ENCODE data around the gene USP14. TPM values are rescaled to one million over a fixed set of nuclear protein-coding genes. Genes with fewer than 3 reads are reported as not detected.

The USP14 gene
- polyA plus RNA-seq, 2 of the 4 experiments (the other 2 are of a cell fraction) = 50.6 to 83.9 TPM

DNA sequence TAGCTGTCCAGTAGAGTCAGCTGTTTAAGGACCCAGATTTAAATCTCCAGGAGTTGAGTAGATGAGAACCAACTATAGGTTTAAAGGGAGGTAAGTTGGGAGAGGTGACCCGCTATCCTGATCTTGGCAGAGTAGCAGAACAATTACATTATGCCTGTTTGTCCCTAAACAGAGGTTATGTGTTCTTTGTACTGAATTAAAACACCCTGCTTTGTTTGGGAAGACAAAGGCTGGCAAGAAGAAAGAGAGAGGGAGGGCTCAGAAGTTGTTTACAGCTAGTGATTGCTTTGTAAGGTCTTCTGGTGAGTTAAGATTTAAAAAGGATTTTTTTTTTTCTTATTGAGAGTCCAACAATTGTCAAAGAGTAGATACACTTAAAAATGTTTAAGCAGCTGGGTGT, 37.3 kb downstream of the USP14 start:
- ChIA-PET CTCF (no interaction called here), POLR2A (no interaction called here)
- no peak overlapping the region for H3K4me2 ChIP-seq
- DNase-seq (ENCODE audit: low read depth in 1 of 2, low spot score in 1 of 2) = no peak
- peaks cover 7% of the 10 kb centered on the region; the same call in 1 of the 3 replicates for H3K4me1 ChIP-seq
- WGBS (ENCODE audit: missing lambda C conversion rate) = 95% methylated on average over 1 of the region's 1 CpG
- no peak overlapping the region for H3K4me3 ChIP-seq
- no peak for FAIRE-seq
- no peak for TF ChIP-seq SREBF2 (IDR thresholded peaks at IDR 0.05)
- TF ChIP-seq SMC3 (IDR thresholded peaks at IDR 0.05) = no peak
- TF ChIP-seq MAZ (IDR thresholded peaks at IDR 0.05; ENCODE audit: borderline replicate concordance, low read depth, low read length) = no peak
- TF ChIP-seq USF2 (IDR thresholded peaks at IDR 0.05) = no peak
- TF ChIP-seq RNF2 (IDR thresholded peaks at IDR 0.05; ENCODE audit: borderline replicate concordance, low read depth) = no peak
- no peak for TF ChIP-seq POLR2A (IDR thresholded peaks at IDR 0.05; ENCODE audit: low read length)
- no peak for TF ChIP-seq PHF8 (IDR thresholded peaks at IDR 0.05; ENCODE audit: borderline replicate concordance, low read depth)
- TF ChIP-seq KDM5A (IDR thresholded peaks at IDR 0.05) = no peak
- TF ChIP-seq, protein P1, sequence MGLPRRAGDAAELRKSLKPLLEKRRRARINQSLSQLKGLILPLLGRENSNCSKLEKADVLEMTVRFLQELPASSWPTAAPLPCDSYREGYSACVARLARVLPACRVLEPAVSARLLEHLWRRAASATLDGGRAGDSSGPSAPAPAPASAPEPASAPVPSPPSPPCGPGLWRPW (IDR thresholded peaks at IDR 0.05) = no peak
- no peak for TF ChIP-seq MYC (IDR thresholded peaks at IDR 0.05; ENCODE audit: borderline replicate concordance, low read length)
- TF ChIP-seq, protein P2, sequence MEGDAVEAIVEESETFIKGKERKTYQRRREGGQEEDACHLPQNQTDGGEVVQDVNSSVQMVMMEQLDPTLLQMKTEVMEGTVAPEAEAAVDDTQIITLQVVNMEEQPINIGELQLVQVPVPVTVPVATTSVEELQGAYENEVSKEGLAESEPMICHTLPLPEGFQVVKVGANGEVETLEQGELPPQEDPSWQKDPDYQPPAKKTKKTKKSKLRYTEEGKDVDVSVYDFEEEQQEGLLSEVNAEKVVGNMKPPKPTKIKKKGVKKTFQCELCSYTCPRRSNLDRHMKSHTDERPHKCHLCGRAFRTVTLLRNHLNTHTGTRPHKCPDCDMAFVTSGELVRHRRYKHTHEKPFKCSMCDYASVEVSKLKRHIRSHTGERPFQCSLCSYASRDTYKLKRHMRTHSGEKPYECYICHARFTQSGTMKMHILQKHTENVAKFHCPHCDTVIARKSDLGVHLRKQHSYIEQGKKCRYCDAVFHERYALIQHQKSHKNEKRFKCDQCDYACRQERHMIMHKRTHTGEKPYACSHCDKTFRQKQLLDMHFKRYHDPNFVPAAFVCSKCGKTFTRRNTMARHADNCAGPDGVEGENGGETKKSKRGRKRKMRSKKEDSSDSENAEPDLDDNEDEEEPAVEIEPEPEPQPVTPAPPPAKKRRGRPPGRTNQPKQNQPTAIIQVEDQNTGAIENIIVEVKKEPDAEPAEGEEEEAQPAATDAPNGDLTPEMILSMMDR (IDR thresholded peaks at IDR 0.05) = no peak
- TF ChIP-seq CHD4 (IDR thresholded peaks at IDR 0.05; ENCODE audit: borderline replicate concordance) = no peak
- TF ChIP-seq EP300 (IDR thresholded peaks at IDR 0.05) = no peak
- no peaks in the 10 kb centered on the region for H3K9me3 ChIP-seq
- ATAC-seq = no peak
- H3K27ac ChIP-seq = no peak overlapping the region

- Histone ChIP-seq H3K4me1 (no peaks in the 10 kb centered on the region), H3K4me2 (no peak overlapping the region), H3K9me3 (no peaks in the 10 kb centered on the region), H3K4me3 (no peak overlapping the region), H3K27ac (no peak overlapping the region)
- ATAC-seq (no peak), DNase-seq (ENCODE audit: low read depth in 1 of 2, low spot score in 1 of 2) (no peak), FAIRE-seq (no peak)
- POLR2A ChIA-PET = no interaction called here
- CTCF ChIA-PET = interaction anchor here (1.3 kb wide), 1 partner anchor 14 kb away, joined by 3 read pairs; no protein-coding TSS in a partner anchor
- TF ChIP-seq PHF8 (IDR thresholded peaks at IDR 0.05; ENCODE audit: borderline replicate concordance, low read depth) (no peak), MAX (IDR thresholded peaks at IDR 0.05) (no peak), CBX8 (IDR thresholded peaks at IDR 0.05) (no peak), USF2 (IDR thresholded peaks at IDR 0.05) (no peak)
- TF ChIP-seq, protein P1 (IDR thresholded peaks at IDR 0.05) = no peak
- WGBS (ENCODE audit: missing lambda C conversion rate) = 95% methylated on average over 3 of the region's 3 CpGs
Measured at GRCh38 chr18:199214-199613, 40.9 kb downstream of the USP14 start.

GRCh38 chr18:199768-200167, 41.4 kb downstream of the USP14 start:
- no peak overlapping the region for H3K4me3 ChIP-seq
- WGBS (ENCODE audit: missing lambda C conversion rate) = 81% methylated on average over 2 of the region's 2 CpGs
- no peaks in the 10 kb centered on the region for H3K4me1 ChIP-seq
- ChIA-PET CTCF (interaction anchor here (1.3 kb wide), 1 partner anchor 13 kb away, joined by 3 read pairs; no protein-coding TSS in a partner anchor), POLR2A (no interaction called here)
- TF ChIP-seq NFE2L2 (conservative IDR thresholded peaks at IDR 0.05; ENCODE audit: low read length) (no peak), MAX (IDR thresholded peaks at IDR 0.05) (no peak), EP300 (IDR thresholded peaks at IDR 0.05) (no peak), NPAS2 (CRISPR knock-in tag; IDR thresholded peaks at IDR 0.05; ENCODE audit: borderline replicate concordance) (no peak), KDM5A (IDR thresholded peaks at IDR 0.05) (no peak), HOXB5 (CRISPR knock-in tag; IDR thresholded peaks at IDR 0.05) (no peak), BCL3 (IDR thresholded peaks at IDR 0.05) (no peak)
- TF ChIP-seq, protein P3, sequence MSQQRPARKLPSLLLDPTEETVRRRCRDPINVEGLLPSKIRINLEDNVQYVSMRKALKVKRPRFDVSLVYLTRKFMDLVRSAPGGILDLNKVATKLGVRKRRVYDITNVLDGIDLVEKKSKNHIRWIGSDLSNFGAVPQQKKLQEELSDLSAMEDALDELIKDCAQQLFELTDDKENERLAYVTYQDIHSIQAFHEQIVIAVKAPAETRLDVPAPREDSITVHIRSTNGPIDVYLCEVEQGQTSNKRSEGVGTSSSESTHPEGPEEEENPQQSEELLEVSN (IDR thresholded peaks at IDR 0.05; ENCODE audit: borderline replicate concordance, low read depth) = no peak
- no peak for FAIRE-seq
- ATAC-seq = no peak
- no peaks in the 10 kb centered on the region for H3K9me3 ChIP-seq
- H3K27ac ChIP-seq = no peak overlapping the region
- no peak for DNase-seq (ENCODE audit: low read depth in 1 of 2, low spot score in 1 of 2)
- H3K4me2 ChIP-seq = no peak overlapping the region
